Breast epithelium (tissue), 4 donors: ENCODE data around the gene ESRRG. TPM values are rescaled to one million over a fixed set of nuclear protein-coding genes. Genes with fewer than 3 reads are reported as not detected.

Source experiments
- DNase-seq, 2 donors: peaks; one replicate each; pipeline ENCODE4 v3.0.0-alpha.2; 2019; ENCODE audit warnings: low spot score in 2 of 2
- H3K27ac ChIP-seq, 2 donors: fragments of 200-600 bp; sonication (generic) in 1 of 2; one replicate each; pipeline ENCODE4 v1.5.1; 2016 to 2019; ENCODE audit warnings: mild to moderate bottlenecking in 1 of 2
- H3K27me3 ChIP-seq, 2 donors: fragments of 200-600 bp; sonication (generic) in 1 of 2; one replicate each; pipeline versions ENCODE4 v1.5.1 to v1.6.0; 2017 to 2019; ENCODE audit warnings: control low read depth in 1 of 2, mild to moderate bottlenecking in 1 of 2
- H3K36me3 ChIP-seq: fragments of 200-600 bp; one replicate; pipeline ENCODE4 v1.5.1; 2019
- H3K4me1 ChIP-seq, 2 donors: fragments of 200-600 bp; sonication (generic); one replicate each; pipeline ENCODE4 v1.5.1; 2016 to 2019; ENCODE audit warnings: control low read depth in 1 of 2
- H3K4me3 ChIP-seq, 3 donors: fragments of 200-600 bp; sonication (generic); 1 replicate in 2 of 3; 2 replicates in 1 of 3; pipeline ENCODE4 v1.5.1; 2016 to 2019; ENCODE audit warnings: mild to moderate bottlenecking in 3 of 3, moderate library complexity in 2 of 3
- H3K9me3 ChIP-seq, 2 donors: fragments of 200-600 bp; sonication (generic) in 1 of 2; one replicate each; pipeline ENCODE4 v1.5.1; 2016 to 2019; ENCODE audit warnings: control low read depth in 1 of 2
- POLR2A ChIP-seq: fragments of 450-650 bp; IDR thresholded peaks from one replicate; pipeline ENCODE4 v1.6.1; 2016; ENCODE audit warnings: antibody characterized with exemption, mild to moderate bottlenecking, moderate library complexity
- POLR2AphosphoS5 ChIP-seq, 3 donors: sonication (generic); formaldehyde crosslinking; IDR thresholded peaks; one replicate each; pipeline ENCODE4 v1.6.1; 2017; ENCODE audit warnings: antibody characterized with exemption in 3 of 3
- intact Hi-C: fragments of 100-400 bp; cut with DNase I; formaldehyde crosslinking; loops from one replicate; pipeline ENCODE4 v1.15.1; 2023; ENCODE audit warnings: low total_unique reads
- total RNA-seq, 3 donors: library from RNA; depleted of rRNA; stranded (reverse); fragments of >200 nt; gene quantifications; one replicate each; pipeline ENCODE4 v1.1.0, GENCODE V29; 2016
- TF ChIP-seq, protein P1 (sequence below), 3 donors: fragments of 450-650 bp; IDR thresholded peaks; one replicate each; pipeline ENCODE4 v1.5.1; 2016 to 2017; ENCODE audit warnings: antibody characterized with exemption in 3 of 3, mild to moderate bottlenecking in 3 of 3, moderate library complexity in 3 of 3

The ESRRG gene
- total RNA-seq, 3 donors from 2014 or later, result 0.16 to 9.1 (median 5.6) TPM

DNA sequence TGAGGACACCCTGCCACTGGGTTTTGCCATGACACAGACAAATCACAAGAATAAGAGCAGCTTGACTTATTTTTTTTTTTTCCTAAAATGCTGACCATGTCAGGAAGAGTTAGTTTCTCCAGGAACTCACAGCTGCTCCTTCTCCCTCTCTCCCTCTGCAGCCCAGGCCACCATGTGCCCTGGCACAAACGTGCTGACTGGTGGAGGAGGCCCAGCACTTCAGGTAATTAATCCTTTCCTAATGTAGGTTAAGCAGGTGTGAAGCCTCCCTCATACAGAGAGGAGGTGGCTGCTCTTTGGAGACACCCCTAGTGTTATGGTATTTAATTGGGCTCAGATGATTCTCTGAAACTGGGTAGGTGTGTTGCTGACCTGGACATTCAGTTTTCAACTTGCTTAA lies 170.2 kb downstream of the ESRRG start:
- H3K27me3 ChIP-seq, result no peaks in the 10 kb centered on the region
- TF ChIP-seq POLR2A (no peak), POLR2AphosphoS5 (IDR thresholded peaks at IDR 0.05) (no peak)
- TF ChIP-seq, protein P1, sequence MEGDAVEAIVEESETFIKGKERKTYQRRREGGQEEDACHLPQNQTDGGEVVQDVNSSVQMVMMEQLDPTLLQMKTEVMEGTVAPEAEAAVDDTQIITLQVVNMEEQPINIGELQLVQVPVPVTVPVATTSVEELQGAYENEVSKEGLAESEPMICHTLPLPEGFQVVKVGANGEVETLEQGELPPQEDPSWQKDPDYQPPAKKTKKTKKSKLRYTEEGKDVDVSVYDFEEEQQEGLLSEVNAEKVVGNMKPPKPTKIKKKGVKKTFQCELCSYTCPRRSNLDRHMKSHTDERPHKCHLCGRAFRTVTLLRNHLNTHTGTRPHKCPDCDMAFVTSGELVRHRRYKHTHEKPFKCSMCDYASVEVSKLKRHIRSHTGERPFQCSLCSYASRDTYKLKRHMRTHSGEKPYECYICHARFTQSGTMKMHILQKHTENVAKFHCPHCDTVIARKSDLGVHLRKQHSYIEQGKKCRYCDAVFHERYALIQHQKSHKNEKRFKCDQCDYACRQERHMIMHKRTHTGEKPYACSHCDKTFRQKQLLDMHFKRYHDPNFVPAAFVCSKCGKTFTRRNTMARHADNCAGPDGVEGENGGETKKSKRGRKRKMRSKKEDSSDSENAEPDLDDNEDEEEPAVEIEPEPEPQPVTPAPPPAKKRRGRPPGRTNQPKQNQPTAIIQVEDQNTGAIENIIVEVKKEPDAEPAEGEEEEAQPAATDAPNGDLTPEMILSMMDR (IDR thresholded peaks at IDR 0.05), result no peak
- no peaks in the 10 kb centered on the region for H3K9me3 ChIP-seq
- H3K36me3 ChIP-seq, result no peaks in the 10 kb centered on the region
- H3K27ac ChIP-seq, result no peak overlapping the region
- no peak for DNase-seq
- intact Hi-C loops, result no loop called here
- no peak overlapping the region for H3K4me3 ChIP-seq
- no peaks in the 10 kb centered on the region for H3K4me1 ChIP-seq

DNA sequence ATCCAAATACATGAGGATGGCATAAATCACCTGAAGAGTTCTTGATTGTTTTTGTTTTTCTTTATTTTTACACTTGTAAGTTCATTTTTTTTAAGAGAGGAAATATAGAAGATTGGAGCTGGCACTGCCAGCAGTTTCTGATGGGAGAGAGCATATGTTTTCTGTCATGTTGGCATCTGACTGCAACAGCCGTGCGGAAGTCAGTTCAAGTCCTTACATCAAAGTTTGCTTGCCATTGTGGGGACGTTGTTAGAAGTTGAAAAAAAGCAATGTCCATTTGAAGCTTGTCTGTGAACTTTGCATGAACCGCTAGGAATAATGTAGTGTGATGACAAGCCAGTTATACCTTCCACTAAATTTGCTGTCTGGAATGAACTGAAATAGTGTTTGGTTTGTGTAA lies 173.4 kb downstream of the ESRRG start:
- Histone ChIP-seq H3K9me3 (no peaks in the 10 kb centered on the region), H3K4me3 (no peak overlapping the region), H3K36me3 (no peaks in the 10 kb centered on the region), H3K27ac (no peak overlapping the region), H3K27me3 (no peaks in the 10 kb centered on the region), H3K4me1 (no peaks in the 10 kb centered on the region)
- DNase-seq, result no peak
- TF ChIP-seq, protein P1 (IDR thresholded peaks at IDR 0.05), result no peak
- TF ChIP-seq POLR2AphosphoS5 (IDR thresholded peaks at IDR 0.05) (no peak), POLR2A (no peak)
- intact Hi-C loops, result no loop called here

DNA sequence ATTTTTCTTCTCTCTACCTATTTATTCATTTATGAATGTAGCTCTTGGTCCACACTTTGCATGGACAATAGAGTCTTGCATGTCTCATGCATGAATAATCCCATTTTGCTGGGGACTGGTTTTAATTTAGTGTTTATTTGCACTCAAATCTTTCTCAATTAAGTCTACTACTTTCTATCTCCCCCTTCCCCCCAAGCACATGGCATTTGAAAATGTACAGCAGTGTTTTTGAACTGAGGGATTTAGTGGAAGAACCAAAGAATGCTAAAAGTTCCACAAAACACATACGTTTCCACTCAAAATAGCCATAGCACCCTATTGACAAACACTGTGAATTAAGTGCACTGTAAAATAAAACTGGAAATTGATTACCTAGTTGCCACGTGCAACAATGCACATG lies 180.5 kb downstream of the ESRRG start:
- H3K27me3 ChIP-seq, result no peaks in the 10 kb centered on the region
- no peaks in the 10 kb centered on the region for H3K36me3 ChIP-seq
- TF ChIP-seq, protein P1 (IDR thresholded peaks at IDR 0.05), result no peak
- TF ChIP-seq POLR2A (no peak), POLR2AphosphoS5 (IDR thresholded peaks at IDR 0.05) (no peak)
- intact Hi-C loops, result no loop called here
- no peaks in the 10 kb centered on the region for H3K9me3 ChIP-seq
- no peaks in the 10 kb centered on the region for H3K4me1 ChIP-seq
- DNase-seq, result no peak
- H3K27ac ChIP-seq, result no peak overlapping the region
- H3K4me3 ChIP-seq, result no peak overlapping the region

DNA sequence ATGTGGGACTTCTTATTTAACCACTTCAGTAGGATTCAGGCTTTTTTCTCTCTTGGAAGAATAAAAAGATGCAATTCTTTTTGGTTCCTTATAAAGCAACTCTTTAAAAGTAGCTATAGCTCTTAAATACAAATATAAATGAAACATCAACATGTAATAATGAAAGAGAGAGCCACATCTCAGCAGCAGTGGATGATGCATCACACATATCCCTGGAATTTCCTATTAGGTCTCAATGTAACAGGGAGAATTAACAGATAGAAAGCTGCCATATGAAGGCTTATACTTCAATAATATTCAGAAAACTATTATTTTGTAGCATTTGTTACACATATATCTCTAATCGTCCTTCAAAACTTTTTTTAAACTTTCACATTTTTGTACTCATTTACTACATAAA lies 181.0 kb downstream of the ESRRG start:
- H3K4me3 ChIP-seq, result no peak overlapping the region
- H3K27ac ChIP-seq, result no peak overlapping the region
- intact Hi-C loops, result no loop called here
- no peak for TF ChIP-seq POLR2AphosphoS5 (IDR thresholded peaks at IDR 0.05)
- no peak for TF ChIP-seq POLR2A
- TF ChIP-seq, protein P1 (IDR thresholded peaks at IDR 0.05), result no peak
- no peaks in the 10 kb centered on the region for H3K4me1 ChIP-seq
- no peaks in the 10 kb centered on the region for H3K9me3 ChIP-seq
- DNase-seq, result no peak
- no peaks in the 10 kb centered on the region for H3K36me3 ChIP-seq
- no peaks in the 10 kb centered on the region for H3K27me3 ChIP-seq

DNA sequence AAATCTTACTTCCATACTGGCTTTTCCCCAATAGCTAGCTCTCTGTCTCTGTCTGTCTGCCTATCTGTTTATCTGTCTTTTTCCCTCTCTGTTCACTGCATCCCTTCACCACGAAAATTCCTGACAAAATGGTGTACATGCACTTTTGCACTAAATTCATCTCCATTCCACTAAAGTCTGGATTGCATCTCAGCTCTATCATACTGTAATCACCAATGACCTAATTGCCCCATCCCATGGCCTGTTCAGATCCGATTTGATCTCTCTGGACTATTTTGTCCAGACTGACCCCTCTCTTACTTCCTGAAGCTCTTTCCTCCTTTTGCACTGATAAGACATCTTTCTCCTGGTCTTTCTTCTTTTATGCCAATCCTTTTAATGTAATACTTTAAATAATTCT lies 187.5 kb downstream of the ESRRG start:
- Histone ChIP-seq H3K9me3 (no peaks in the 10 kb centered on the region), H3K36me3 (no peaks in the 10 kb centered on the region), H3K27ac (no peak overlapping the region), H3K27me3 (no peaks in the 10 kb centered on the region), H3K4me1 (no peaks in the 10 kb centered on the region), H3K4me3 (no peak overlapping the region)
- intact Hi-C loops, result no loop called here
- TF ChIP-seq, protein P1 (IDR thresholded peaks at IDR 0.05), result no peak
- no peak for TF ChIP-seq POLR2AphosphoS5 (IDR thresholded peaks at IDR 0.05)
- no peak for TF ChIP-seq POLR2A
- no peak for DNase-seq
